ENCODE measurements around the gene SPOCK1. TPM values are rescaled to one million over a fixed set of nuclear protein-coding genes. Genes with fewer than 3 reads are reported as not detected.

SPOCK1 gene
- total RNA-seq, 2 experiments from 2014 or later = not detected

- POLR2A ChIA-PET = no interaction called here
Measured at GRCh38 chr5:137218471-137218870, 280.7 kb downstream of the SPOCK1 start.

GRCh38 chr5:137217599-137218200, 281.4 kb downstream of the SPOCK1 start:
- no peak for DNase-seq
- H3K4me3 Mint-ChIP-seq = no peak overlapping the region
- H3K27me3 Mint-ChIP-seq = peaks cover 3% of the 10 kb centered on the region
- H3K27ac Mint-ChIP-seq = no peak overlapping the region
- no peaks in the 10 kb centered on the region for H3K9me3 Mint-ChIP-seq
- H3K4me1 Mint-ChIP-seq = no peaks in the 10 kb centered on the region
- H3K36me3 Mint-ChIP-seq = no peaks in the 10 kb centered on the region
- POLR2A ChIA-PET = no interaction called here
- no peak for ATAC-seq (ENCODE audit: low read depth)

More at GRCh38 chr5:137218471-137218870, 280.7 kb downstream of the SPOCK1 start:
- H3K9me3 Mint-ChIP-seq = no peaks in the 10 kb centered on the region
- peaks cover 6% of the 10 kb centered on the region for H3K27me3 Mint-ChIP-seq
- ATAC-seq (ENCODE audit: low read depth) (no peak), DNase-seq (no peak)
- H3K4me3 Mint-ChIP-seq = no peak overlapping the region
- no peaks in the 10 kb centered on the region for H3K4me1 Mint-ChIP-seq
- H3K36me3 Mint-ChIP-seq = no peaks in the 10 kb centered on the region
- H3K27ac Mint-ChIP-seq = no peak overlapping the region

GRCh38 chr5:137216976-137217598, 282.0 kb downstream of the SPOCK1 start:
- Mint-ChIP-seq H3K27ac (no peak overlapping the region), H3K9me3 (no peaks in the 10 kb centered on the region), H3K36me3 (no peaks in the 10 kb centered on the region), H3K4me3 (no peak overlapping the region), H3K4me1 (no peaks in the 10 kb centered on the region), H3K27me3 (peaks cover 3% of the 10 kb centered on the region)
- DNase-seq (no peak), ATAC-seq (ENCODE audit: low read depth) (no peak)
- POLR2A ChIA-PET = no interaction called here

- ATAC-seq (ENCODE audit: low read depth) (no peak), DNase-seq (no peak)
- no peaks in the 10 kb centered on the region for H3K36me3 Mint-ChIP-seq
- no peaks in the 10 kb centered on the region for H3K27me3 Mint-ChIP-seq
- no peaks in the 10 kb centered on the region for H3K4me1 Mint-ChIP-seq
- H3K4me3 Mint-ChIP-seq = no peak overlapping the region
- POLR2A ChIA-PET = no interaction called here
- no peaks in the 10 kb centered on the region for H3K9me3 Mint-ChIP-seq
- H3K27ac Mint-ChIP-seq = no peak overlapping the region
Measured at GRCh38 chr5:137215780-137216179, 283.3 kb downstream of the SPOCK1 start.

GRCh38 chr5:137215261-137215660, 283.9 kb downstream of the SPOCK1 start:
- no peaks in the 10 kb centered on the region for H3K4me1 Mint-ChIP-seq
- no peaks in the 10 kb centered on the region for H3K27me3 Mint-ChIP-seq
- POLR2A ChIA-PET = no interaction called here

GRCh38 chr5:137214446-137215189, 284.5 kb downstream of the SPOCK1 start:
- H3K4me3 Mint-ChIP-seq = no peak overlapping the region
- ATAC-seq (ENCODE audit: low read depth) = no peak
- H3K9me3 Mint-ChIP-seq = no peaks in the 10 kb centered on the region
- H3K27ac Mint-ChIP-seq = no peak overlapping the region
- H3K27me3 Mint-ChIP-seq = no peaks in the 10 kb centered on the region
- no peaks in the 10 kb centered on the region for H3K36me3 Mint-ChIP-seq
- DNase-seq = no peak
- H3K4me1 Mint-ChIP-seq = no peaks in the 10 kb centered on the region
- POLR2A ChIA-PET = no interaction called here

More at GRCh38 chr5:137215261-137215660, 283.9 kb downstream of the SPOCK1 start:
- H3K9me3 Mint-ChIP-seq = no peaks in the 10 kb centered on the region
- DNase-seq (no peak), ATAC-seq (ENCODE audit: low read depth) (no peak)
- no peak overlapping the region for H3K4me3 Mint-ChIP-seq
- H3K36me3 Mint-ChIP-seq = no peaks in the 10 kb centered on the region
- H3K27ac Mint-ChIP-seq = no peak overlapping the region

GRCh38 chr5:137212471-137212870, 286.7 kb downstream of the SPOCK1 start:
- no peaks in the 10 kb centered on the region for H3K9me3 Mint-ChIP-seq
- no peaks in the 10 kb centered on the region for H3K4me1 Mint-ChIP-seq
- no peak overlapping the region for H3K4me3 Mint-ChIP-seq
- H3K27me3 Mint-ChIP-seq = peaks cover 4% of the 10 kb centered on the region
- DNase-seq (no peak), ATAC-seq (ENCODE audit: low read depth) (no peak)
- no peaks in the 10 kb centered on the region for H3K36me3 Mint-ChIP-seq
- POLR2A ChIA-PET = no interaction called here
- H3K27ac Mint-ChIP-seq = no peak overlapping the region

- Mint-ChIP-seq H3K36me3 (no peaks in the 10 kb centered on the region), H3K4me3 (no peak overlapping the region), H3K9me3 (peaks cover 2% of the 10 kb centered on the region), H3K27ac (no peak overlapping the region), H3K27me3 (peaks cover 4% of the 10 kb centered on the region), H3K4me1 (no peaks in the 10 kb centered on the region)
- ATAC-seq (ENCODE audit: low read depth) = no peak
- POLR2A ChIA-PET = no interaction called here
- no peak for DNase-seq
Measured at GRCh38 chr5:137209232-137209809, 289.8 kb downstream of the SPOCK1 start.

- Mint-ChIP-seq H3K36me3 (no peaks in the 10 kb centered on the region), H3K27ac (no peak overlapping the region), H3K9me3 (peaks cover 2% of the 10 kb centered on the region), H3K27me3 (peaks cover 4% of the 10 kb centered on the region), H3K4me3 (no peak overlapping the region), H3K4me1 (no peaks in the 10 kb centered on the region)
- ATAC-seq (ENCODE audit: low read depth) (no peak), DNase-seq (no peak)
- POLR2A ChIA-PET = no interaction called here
Measured at GRCh38 chr5:137207023-137207760, 291.9 kb downstream of the SPOCK1 start.

- Mint-ChIP-seq H3K4me1 (no peaks in the 10 kb centered on the region), H3K9me3 (peaks cover 2% of the 10 kb centered on the region), H3K4me3 (no peak overlapping the region), H3K36me3 (no peaks in the 10 kb centered on the region), H3K27ac (no peak overlapping the region), H3K27me3 (peaks cover 4% of the 10 kb centered on the region)
- no peak for ATAC-seq (ENCODE audit: low read depth)
- POLR2A ChIA-PET = no interaction called here
- no peak for DNase-seq
Measured at GRCh38 chr5:137206030-137206715, 293.0 kb downstream of the SPOCK1 start.

GRCh38 chr5:137205231-137206027, 293.7 kb downstream of the SPOCK1 start:
- no peak for ATAC-seq (ENCODE audit: low read depth)
- Mint-ChIP-seq H3K4me1 (no peaks in the 10 kb centered on the region), H3K4me3 (no peak overlapping the region), H3K27ac (no peak overlapping the region), H3K27me3 (peaks cover 4% of the 10 kb centered on the region), H3K9me3 (peaks cover 2% of the 10 kb centered on the region), H3K36me3 (no peaks in the 10 kb centered on the region)
- DNase-seq = no peak
- POLR2A ChIA-PET = no interaction called here

GRCh38 chr5:137203011-137203632, 296.0 kb downstream of the SPOCK1 start:
- peaks cover 4% of the 10 kb centered on the region for H3K27me3 Mint-ChIP-seq
- POLR2A ChIA-PET = no interaction called here
- no peak overlapping the region for H3K27ac Mint-ChIP-seq
- ATAC-seq (ENCODE audit: low read depth) (no peak), DNase-seq (no peak)
- H3K4me3 Mint-ChIP-seq = no peak overlapping the region
- H3K4me1 Mint-ChIP-seq = no peaks in the 10 kb centered on the region
- peaks cover 2% of the 10 kb centered on the region for H3K9me3 Mint-ChIP-seq
- no peaks in the 10 kb centered on the region for H3K36me3 Mint-ChIP-seq
